SK-N-SH (cell line): ENCODE measurements around the gene ARHGAP15.
"Not testable (repeated sequence)": the region's sequence is repeated elsewhere in the genome, so short reads cannot be mapped to it uniquely, and the experiment has no call there.

ENCODE experiments used
- CTCF ChIP-seq: fragments of 200-600 bp; sonication (generic); IDR thresholded peaks from 2 replicates; pipeline ENCODE4 v1.6.1; 2017; ENCODE audit warnings: antibody characterized with exemption, mild to moderate bottlenecking, moderate library complexity
- EP300 ChIP-seq, 2 experiments: IDR thresholded peaks; 2 replicates each; pipeline versions ENCODE4 v1.4.0 to v1.6.1; 2012; ENCODE audit warnings: borderline replicate concordance in 1 of 2, low read depth in 1 of 2, low read length in 1 of 2
- EZH2phosphoT487 ChIP-seq: fragments of 200-600 bp; sonication (generic); IDR thresholded peaks from 2 replicates; pipeline ENCODE4 v1.6.1; 2017; ENCODE audit warnings: low read depth, mixed run types, mild to moderate bottlenecking, antibody characterized with exemption, moderate library complexity, borderline replicate concordance
- MAX ChIP-seq: IDR thresholded peaks from 2 replicates; pipeline ENCODE4 v1.4.0; 2012; ENCODE audit warnings: low read depth
- MEF2A ChIP-seq: IDR thresholded peaks from 2 replicates; pipeline ENCODE4 v1.4.0; 2012; ENCODE audit warnings: low read depth, borderline replicate concordance
- MXI1 ChIP-seq: IDR thresholded peaks from 2 replicates; pipeline ENCODE4 v1.6.1; 2012; ENCODE audit warnings: mild to moderate bottlenecking, low read depth, low read length, improper control_type of control experiment
- RCOR1 ChIP-seq: fragments of 150-350 bp; IDR thresholded peaks from 2 replicates; pipeline ENCODE4 v1.6.1; 2017; ENCODE audit warnings: antibody characterized with exemption, low read length
- SIN3A ChIP-seq: IDR thresholded peaks from 2 replicates; pipeline ENCODE4 v1.6.1; 2012; ENCODE audit warnings: low read depth, mild to moderate bottlenecking, low read length, moderate library complexity, borderline replicate concordance
- TCF12 ChIP-seq: IDR thresholded peaks from 2 replicates; pipeline ENCODE4 v1.4.0; 2012

GRCh38 chr2:143541899-143542298 is 412.7 kb downstream of the ARHGAP15 start:
- TF ChIP-seq EP300 (IDR thresholded peaks at IDR 0.05; ENCODE audit: borderline replicate concordance in 1 of 2, low read depth in 1 of 2, low read length in 1 of 2); SIN3A; CTCF; EZH2phosphoT487; MXI1; TCF12; RCOR1; MEF2A; MAX: not testable (repeated sequence)
